NCI-H774 (cell line): ENCODE data around the gene CLDN3.
A peak's percentile ranks its signal among the peaks of the same experiment; 100 is the strongest.
"Not testable (repeated sequence)": the region's sequence is repeated elsewhere in the genome, so short reads cannot be mapped to it uniquely, and the experiment has no call there.

Source experiments
- DNase-seq: peaks from one replicate; lab custom pipeline; 2025; lab: John Stamatoyannopoulos, UW

Gene CLDN3

GRCh38 chr7:73770002-73770859, at the start of gene CLDN3:
CLDN3 (minus strand) TSS chr7:73770270; CDS start chr7:73770049, 221 bp downstream.
- DNase-seq = peak; percentile 94

GRCh38 chr7:73817121-73817520, 47.1 kb upstream of the CLDN3 start:
- no peak for DNase-seq

- DNase-seq = no peak
Measured at GRCh38 chr7:73815436-73815835, 45.4 kb upstream of the CLDN3 start.

- DNase-seq = no peak
Measured at GRCh38 chr7:73812996-73813395, 42.9 kb upstream of the CLDN3 start.

- DNase-seq = peak; percentile 72
Measured at GRCh38 chr7:73811760-73812168, 41.7 kb upstream of the CLDN3 start.

GRCh38 chr7:73810998-73811360, 40.9 kb upstream of the CLDN3 start:
- no peak for DNase-seq

- no peak for DNase-seq
Measured at GRCh38 chr7:73809467-73809951, 39.4 kb upstream of the CLDN3 start.

GRCh38 chr7:73802459-73802858, 32.4 kb upstream of the CLDN3 start:
- DNase-seq = no peak

GRCh38 chr7:73801577-73801976, 31.5 kb upstream of the CLDN3 start:
- DNase-seq = no peak

- no peak for DNase-seq
Measured at GRCh38 chr7:73799282-73800141, 29.4 kb upstream of the CLDN3 start.

- DNase-seq = not testable (repeated sequence)
Measured at GRCh38 chr7:73797176-73797575, 27.1 kb upstream of the CLDN3 start.

- DNase-seq = not testable (repeated sequence)
Measured at GRCh38 chr7:73796656-73797055, 26.6 kb upstream of the CLDN3 start.

GRCh38 chr7:73795188-73795587, 25.1 kb upstream of the CLDN3 start:
- DNase-seq = not testable (repeated sequence)

GRCh38 chr7:73791170-73791690, 21.2 kb upstream of the CLDN3 start:
- not testable (repeated sequence) for DNase-seq

GRCh38 chr7:73789051-73789450, 19.0 kb upstream of the CLDN3 start:
- DNase-seq = no peak

GRCh38 chr7:73787786-73788048, 17.6 kb upstream of the CLDN3 start:
- not testable (repeated sequence) for DNase-seq

- no peak for DNase-seq
Measured at GRCh38 chr7:73786588-73786987, 16.5 kb upstream of the CLDN3 start.

GRCh38 chr7:73779517-73779916, 9.4 kb upstream of the CLDN3 start:
- DNase-seq = no peak

GRCh38 chr7:73778801-73779389, 8.8 kb upstream of the CLDN3 start:
- DNase-seq = no peak

GRCh38 chr7:73774923-73775322, 4.9 kb upstream of the CLDN3 start:
- DNase-seq = no peak

GRCh38 chr7:73773700-73774517, 3.8 kb upstream of the CLDN3 start:
- no peak for DNase-seq
